ENCODE measurements around the gene PSAPL1. TPM values are rescaled to one million over a fixed set of nuclear protein-coding genes. Genes with fewer than 3 reads are reported as not detected.

PSAPL1 gene
- polyA plus RNA-seq, 1 of the 3 experiments (the other 2 are of a cell fraction), result 0.03 TPM

GRCh38 chr4:7398104-7398423, 36.7 kb downstream of the PSAPL1 start (continued):
- TF ChIP-seq FOXJ3 (CRISPR knock-in tag; IDR thresholded peaks at IDR 0.05) (no peak), EP300 (IDR thresholded peaks at IDR 0.05; ENCODE audit: borderline replicate concordance in 1 of 2, low read depth in 1 of 2, low read length in 1 of 2) (peak; percentile 14 to 58; a peak in 2 of 4 replicates)

- CTCF ChIA-PET, result interaction anchor here (1.4 to 2.0 kb wide), 3 partner anchors 12 to 323 kb away, joined by 4 to 5 read pairs (median 4); no protein-coding TSS in a partner anchor
- Histone ChIP-seq H3K79me2 (ENCODE audit: insufficient read depth) (no peaks in the 10 kb centered on the region), H3F3A (replicated peaks; ENCODE audit: insufficient read depth) (no peaks in the 10 kb centered on the region), H3K9me2 (no peaks in the 10 kb centered on the region), H3K9me3 (no peaks in the 10 kb centered on the region), H3K27me3 (ENCODE audit: insufficient read depth) (peaks cover 18% of the 10 kb centered on the region; the same call in 1 of the 2 replicates), H3K36me3 (replicated peaks in 1 of 2; ENCODE audit: control insufficient read depth in 1 of 2, insufficient read depth in 2 of 2, low read length in 1 of 2) (no peaks in the 10 kb centered on the region), H3K9ac (no peak overlapping the region), H3K4me3 (ENCODE audit: low read depth in 2 of 2, low read length in 1 of 2) (no peak overlapping the region), H2AFZ (ENCODE audit: low read depth) (no peak overlapping the region), H4K20me1 (ENCODE audit: insufficient read depth) (no peaks in the 10 kb centered on the region), H3K27ac (ENCODE audit: low read depth in 2 of 2, low read length in 1 of 2) (no peak overlapping the region), H3K4me1 (ENCODE audit: control insufficient read depth in 1 of 2, insufficient read depth in 2 of 2, low read depth in 1 of 2, low read length in 1 of 2) (peaks cover 0 to 14% of the 10 kb centered on the region in 2 experiments; a peak in 2 of 4 replicates), H3K4me2 (no peak overlapping the region)
- DNase-seq, result peak; percentile 4
- whole genome bisulfite sequencing (ENCODE audit: low lambda C conversion rate), result 70% methylated on average over 15 of the region's 24 CpGs
- POLR2A ChIA-PET, result no interaction called here
- TF ChIP-seq SMC3 (IDR thresholded peaks at IDR 0.05; ENCODE audit: low read depth, low read length), result no peak
- TF ChIP-seq USF1 (IDR thresholded peaks at IDR 0.05; ENCODE audit: borderline replicate concordance, low read depth), result no peak
- no peak for TF ChIP-seq NFIC (IDR thresholded peaks at IDR 0.05; ENCODE audit: borderline replicate concordance)
- TF ChIP-seq MEF2A (IDR thresholded peaks at IDR 0.05; ENCODE audit: borderline replicate concordance, low read depth), result no peak
- TF ChIP-seq, protein P1, sequence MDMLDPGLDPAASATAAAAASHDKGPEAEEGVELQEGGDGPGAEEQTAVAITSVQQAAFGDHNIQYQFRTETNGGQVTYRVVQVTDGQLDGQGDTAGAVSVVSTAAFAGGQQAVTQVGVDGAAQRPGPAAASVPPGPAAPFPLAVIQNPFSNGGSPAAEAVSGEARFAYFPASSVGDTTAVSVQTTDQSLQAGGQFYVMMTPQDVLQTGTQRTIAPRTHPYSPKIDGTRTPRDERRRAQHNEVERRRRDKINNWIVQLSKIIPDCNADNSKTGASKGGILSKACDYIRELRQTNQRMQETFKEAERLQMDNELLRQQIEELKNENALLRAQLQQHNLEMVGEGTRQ (IDR thresholded peaks at IDR 0.05; ENCODE audit: borderline replicate concordance, low read depth, low read length), result no peak
- TF ChIP-seq ELF1 (IDR thresholded peaks at IDR 0.05), result no peak
- no peak for TF ChIP-seq YY1 (IDR thresholded peaks at IDR 0.05; ENCODE audit: low read depth)
- no peak for TF ChIP-seq EZH2phosphoT487 (IDR thresholded peaks at IDR 0.05; ENCODE audit: borderline replicate concordance, low read depth)
- no peak for TF ChIP-seq FOXJ3 (CRISPR knock-in tag; IDR thresholded peaks at IDR 0.05)
- no peak for TF ChIP-seq POLR2AphosphoS5 (IDR thresholded peaks at IDR 0.05; ENCODE audit: low read depth, low read length)
- TF ChIP-seq TEAD4 (IDR thresholded peaks at IDR 0.05; ENCODE audit: borderline replicate concordance, insufficient read depth), result no peak
- TF ChIP-seq FOXM1 (IDR thresholded peaks at IDR 0.05; ENCODE audit: low read depth), result no peak
- no peak for TF ChIP-seq NRF1 (IDR thresholded peaks at IDR 0.05; ENCODE audit: low read depth, low read length)
- TF ChIP-seq, protein P2, sequence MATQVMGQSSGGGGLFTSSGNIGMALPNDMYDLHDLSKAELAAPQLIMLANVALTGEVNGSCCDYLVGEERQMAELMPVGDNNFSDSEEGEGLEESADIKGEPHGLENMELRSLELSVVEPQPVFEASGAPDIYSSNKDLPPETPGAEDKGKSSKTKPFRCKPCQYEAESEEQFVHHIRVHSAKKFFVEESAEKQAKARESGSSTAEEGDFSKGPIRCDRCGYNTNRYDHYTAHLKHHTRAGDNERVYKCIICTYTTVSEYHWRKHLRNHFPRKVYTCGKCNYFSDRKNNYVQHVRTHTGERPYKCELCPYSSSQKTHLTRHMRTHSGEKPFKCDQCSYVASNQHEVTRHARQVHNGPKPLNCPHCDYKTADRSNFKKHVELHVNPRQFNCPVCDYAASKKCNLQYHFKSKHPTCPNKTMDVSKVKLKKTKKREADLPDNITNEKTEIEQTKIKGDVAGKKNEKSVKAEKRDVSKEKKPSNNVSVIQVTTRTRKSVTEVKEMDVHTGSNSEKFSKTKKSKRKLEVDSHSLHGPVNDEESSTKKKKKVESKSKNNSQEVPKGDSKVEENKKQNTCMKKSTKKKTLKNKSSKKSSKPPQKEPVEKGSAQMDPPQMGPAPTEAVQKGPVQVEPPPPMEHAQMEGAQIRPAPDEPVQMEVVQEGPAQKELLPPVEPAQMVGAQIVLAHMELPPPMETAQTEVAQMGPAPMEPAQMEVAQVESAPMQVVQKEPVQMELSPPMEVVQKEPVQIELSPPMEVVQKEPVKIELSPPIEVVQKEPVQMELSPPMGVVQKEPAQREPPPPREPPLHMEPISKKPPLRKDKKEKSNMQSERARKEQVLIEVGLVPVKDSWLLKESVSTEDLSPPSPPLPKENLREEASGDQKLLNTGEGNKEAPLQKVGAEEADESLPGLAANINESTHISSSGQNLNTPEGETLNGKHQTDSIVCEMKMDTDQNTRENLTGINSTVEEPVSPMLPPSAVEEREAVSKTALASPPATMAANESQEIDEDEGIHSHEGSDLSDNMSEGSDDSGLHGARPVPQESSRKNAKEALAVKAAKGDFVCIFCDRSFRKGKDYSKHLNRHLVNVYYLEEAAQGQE (IDR thresholded peaks at IDR 0.05; ENCODE audit: low read depth, low read length), result no peak
- TF ChIP-seq RXRA (IDR thresholded peaks at IDR 0.05; ENCODE audit: borderline replicate concordance, low read depth), result no peak
Measured at GRCh38 chr4:7397206-7398103, 37.3 kb downstream of the PSAPL1 start.
